PC-3 (cell line): ENCODE results near the gene ANGPTL4. TPM values are rescaled to one million over a fixed set of nuclear protein-coding genes. Genes with fewer than 3 reads are reported as not detected.
A peak's percentile ranks its signal among the peaks of the same experiment; 100 is the strongest.

Experiments
- ATAC-seq: fragments of 200-7000 bp; cut with Tn5 transposase; 2 replicates; pipeline ENCODE4 v1.9.1; 2020; ENCODE audit warnings: mild to moderate bottlenecking, moderate library complexity
- BruUV-seq: library from RNA; stranded (reverse); fragments of 400-500 nt; replicated peaks from 2 replicates; lab custom pipeline; 2021; lab: Mats Ljungman, UMichigan
- CTCF ChIA-PET: fragments of 300-600 bp; sonication (Branson Sonifier 250); formaldehyde crosslinking; loops from one replicate; lab custom pipeline; 2022; ENCODE audit warnings: antibody characterized with exemption; lab: Charles Lee
- POLR2A ChIA-PET: fragments of 300-600 bp; sonication (Branson Sonifier 250); formaldehyde crosslinking; loops from one replicate; lab custom pipeline; 2022; ENCODE audit warnings: antibody characterized with exemption; ENCODE audit not compliant: unreplicated experiment; lab: Charles Lee
- DNase-seq: peaks from one replicate; pipeline ENCODE4 v3.0.0-alpha.2; 2015
- H2AFZ ChIP-seq: fragments of 300-600 bp; sonication (generic); 2 replicates; pipeline ENCODE4 v1.6.0; 2016; ENCODE audit warnings: antibody characterized with exemption, low read length
- H3F3A ChIP-seq: fragments of 300-600 bp; sonication (generic); one replicate; pipeline ENCODE4 v1.6.0; 2017; ENCODE audit warnings: antibody characterized with exemption, low read length, control low read depth, mild to moderate bottlenecking; ENCODE audit not compliant: unreplicated experiment
- H3K27ac ChIP-seq: fragments of 300-600 bp; sonication (generic); 2 replicates; pipeline ENCODE4 v1.5.1; 2016; ENCODE audit warnings: mild to moderate bottlenecking, low read length
- H3K27me3 ChIP-seq: fragments of 300-600 bp; sonication (generic); 2 replicates; pipeline ENCODE4 v1.6.1; 2016; ENCODE audit warnings: low read length, mixed read lengths
- H3K36me3 ChIP-seq: fragments of 300-600 bp; sonication (generic); 2 replicates; pipeline ENCODE4 v1.6.1; 2016; ENCODE audit warnings: low read depth, mixed run types, low read length, mixed read lengths
- H3K4me1 ChIP-seq: fragments of 300-600 bp; sonication (generic); 2 replicates; pipeline ENCODE4 v1.5.1; 2016; ENCODE audit warnings: low read length; ENCODE audit not compliant: insufficient read depth
- H3K4me2 ChIP-seq: fragments of 300-600 bp; sonication (generic); 2 replicates; pipeline ENCODE4 v1.6.0; 2016; ENCODE audit warnings: low read length
- H3K4me3 ChIP-seq: fragments of 300-600 bp; sonication (generic); 2 replicates; pipeline ENCODE4 v1.5.1; 2016; ENCODE audit warnings: mild to moderate bottlenecking, low read length, mixed read lengths
- H3K79me2 ChIP-seq: fragments of 300-600 bp; sonication (generic); 2 replicates; pipeline ENCODE4 v1.6.1; 2017; ENCODE audit warnings: low read length, mixed read lengths
- H3K9ac ChIP-seq: fragments of 300-600 bp; sonication (generic); 2 replicates; pipeline ENCODE4 v1.6.0; 2016; ENCODE audit warnings: mild to moderate bottlenecking, low read length
- H3K9me2 ChIP-seq: fragments of 300-600 bp; sonication (generic); replicated peaks from 2 replicates; pipeline ENCODE4 v1.6.1; 2016; ENCODE audit warnings: mixed run types, low read length, mixed read lengths
- H3K9me3 ChIP-seq: fragments of 300-600 bp; sonication (generic); 2 replicates; pipeline ENCODE4 v1.6.1; 2016; ENCODE audit warnings: low read length, mixed read lengths
- H4K20me1 ChIP-seq: fragments of 300-600 bp; sonication (generic); 2 replicates; pipeline ENCODE4 v1.6.1; 2016; ENCODE audit warnings: low read length, mixed read lengths
- EZH2 ChIP-seq: fragments of 300-600 bp; sonication (generic); IDR thresholded peaks from one replicate; pipeline ENCODE4 v1.6.1; 2017; ENCODE audit warnings: antibody characterized with exemption, mild to moderate bottlenecking, low read length; ENCODE audit not compliant: unreplicated experiment
- EZH2phosphoT487 ChIP-seq: fragments of 300-600 bp; sonication (generic); IDR thresholded peaks from 2 replicates; pipeline ENCODE4 v1.6.1; 2018; ENCODE audit warnings: mild to moderate bottlenecking, antibody characterized with exemption, low read length, borderline replicate concordance
- intact Hi-C: fragments of 100-400 bp; cut with micrococcal nuclease; formaldehyde crosslinking; loops from 2 replicates; pipeline ENCODE4 v1.9.0; 2023
- total RNA-seq: library from RNA; depleted of rRNA; stranded (reverse); fragments of >200 nt; gene quantifications from 2 replicates; pipeline ENCODE4 v1.2.3, GENCODE V29; 2014
- TF ChIP-seq, protein P1 (sequence below): fragments of 300-600 bp; sonication (generic); conservative IDR thresholded peaks from 2 replicates; pipeline ENCODE4 v1.5.1; 2017; ENCODE audit warnings: antibody characterized with exemption, low read depth, mild to moderate bottlenecking, low read length

The ANGPTL4 gene
- total RNA-seq, 1 experiment from 2014 or later, result 6.7 TPM

DNA sequence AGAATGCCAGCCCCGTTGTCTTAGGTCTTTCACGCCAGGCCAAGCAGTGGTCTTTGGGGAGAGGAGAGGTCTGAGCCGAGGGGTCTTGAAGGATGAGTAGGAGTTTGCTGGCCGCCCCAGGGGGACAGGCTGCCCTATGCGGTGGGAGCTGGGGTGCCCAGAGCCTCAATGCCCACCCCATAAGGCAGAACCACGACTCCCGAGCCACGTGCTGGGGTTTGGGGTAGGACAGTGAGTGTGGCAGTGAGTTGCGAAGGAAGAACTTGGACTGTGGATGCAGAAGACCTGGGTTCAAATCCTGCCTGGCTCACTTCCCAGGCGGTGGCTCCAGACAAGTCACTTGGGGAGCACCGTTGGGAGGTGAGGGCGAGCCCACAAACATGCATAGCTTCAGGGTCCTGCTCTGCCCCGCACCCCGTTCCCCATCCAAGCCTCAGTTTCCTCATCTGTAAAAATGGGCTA, 31.7 kb downstream of the ANGPTL4 start:
- Histone ChIP-seq H3K4me1 (peaks cover 14% of the 10 kb centered on the region), H3F3A (no peaks in the 10 kb centered on the region), H3K4me3 (no peak overlapping the region), H3K9ac (no peak overlapping the region), H3K27ac (peak overlapping the region; percentile 23; the same call in 1 of the 2 replicates), H3K9me2 (no peaks in the 10 kb centered on the region), H4K20me1 (peaks cover 49% of the 10 kb centered on the region), H3K36me3 (peaks cover 5% of the 10 kb centered on the region; the same call in 1 of the 2 replicates), H3K27me3 (no peaks in the 10 kb centered on the region), H3K79me2 (peaks cover 70% of the 10 kb centered on the region), H2AFZ (no peak overlapping the region), H3K4me2 (no peak overlapping the region), H3K9me3 (no peaks in the 10 kb centered on the region)
- ATAC-seq, result no peak
- no TSS peak for BruUV-seq
- TF ChIP-seq, protein P1, sequence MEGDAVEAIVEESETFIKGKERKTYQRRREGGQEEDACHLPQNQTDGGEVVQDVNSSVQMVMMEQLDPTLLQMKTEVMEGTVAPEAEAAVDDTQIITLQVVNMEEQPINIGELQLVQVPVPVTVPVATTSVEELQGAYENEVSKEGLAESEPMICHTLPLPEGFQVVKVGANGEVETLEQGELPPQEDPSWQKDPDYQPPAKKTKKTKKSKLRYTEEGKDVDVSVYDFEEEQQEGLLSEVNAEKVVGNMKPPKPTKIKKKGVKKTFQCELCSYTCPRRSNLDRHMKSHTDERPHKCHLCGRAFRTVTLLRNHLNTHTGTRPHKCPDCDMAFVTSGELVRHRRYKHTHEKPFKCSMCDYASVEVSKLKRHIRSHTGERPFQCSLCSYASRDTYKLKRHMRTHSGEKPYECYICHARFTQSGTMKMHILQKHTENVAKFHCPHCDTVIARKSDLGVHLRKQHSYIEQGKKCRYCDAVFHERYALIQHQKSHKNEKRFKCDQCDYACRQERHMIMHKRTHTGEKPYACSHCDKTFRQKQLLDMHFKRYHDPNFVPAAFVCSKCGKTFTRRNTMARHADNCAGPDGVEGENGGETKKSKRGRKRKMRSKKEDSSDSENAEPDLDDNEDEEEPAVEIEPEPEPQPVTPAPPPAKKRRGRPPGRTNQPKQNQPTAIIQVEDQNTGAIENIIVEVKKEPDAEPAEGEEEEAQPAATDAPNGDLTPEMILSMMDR, result no peak
- TF ChIP-seq EZH2, result no peak
- TF ChIP-seq EZH2phosphoT487, result no peak
- ChIA-PET POLR2A (no interaction called here), CTCF (no interaction called here)
- intact Hi-C loops, result loop anchor here (1.0 kb wide), 1 partner anchor 41 kb away; no protein-coding TSS in a partner anchor
- DNase-seq, result no peak

DNA sequence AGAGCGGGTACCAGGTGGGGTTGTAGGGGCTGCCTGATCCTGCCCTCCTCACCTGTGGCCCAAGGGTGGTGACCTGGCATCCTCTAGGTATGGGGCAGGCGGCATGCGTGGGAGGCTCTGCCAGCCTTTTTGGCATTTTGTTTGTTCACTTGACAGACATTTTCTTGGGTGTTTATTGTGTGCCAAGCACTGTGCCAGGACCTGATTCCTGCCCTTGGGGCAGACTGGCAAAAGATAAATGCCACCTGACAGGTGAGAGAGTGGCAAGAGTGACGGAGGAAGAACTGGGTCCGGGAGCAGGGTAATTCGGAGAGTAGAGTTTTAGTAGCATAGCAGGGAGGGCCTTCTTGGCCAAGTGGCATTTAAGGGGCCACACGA, 32.2 kb downstream of the ANGPTL4 start:
- H3F3A ChIP-seq, result no peaks in the 10 kb centered on the region
- TF ChIP-seq EZH2 (no peak), EZH2phosphoT487 (no peak)
- TF ChIP-seq, protein P1, result no peak
- H3K9me2 ChIP-seq, result no peaks in the 10 kb centered on the region
- no peaks in the 10 kb centered on the region for H3K27me3 ChIP-seq
- H3K4me2 ChIP-seq, result no peak overlapping the region
- no peaks in the 10 kb centered on the region for H3K9me3 ChIP-seq
- POLR2A ChIA-PET, result no interaction called here
- intact Hi-C loops, result loop anchor here (1.0 kb wide), 1 partner anchor 42 kb away; no protein-coding TSS in a partner anchor
- no TSS peak for BruUV-seq
- CTCF ChIA-PET, result no interaction called here
- ATAC-seq, result no peak
- peaks cover 46% of the 10 kb centered on the region for H4K20me1 ChIP-seq
- H3K36me3 ChIP-seq, result peaks cover 5% of the 10 kb centered on the region; the same call in 1 of the 2 replicates
- H3K79me2 ChIP-seq, result peaks cover 66% of the 10 kb centered on the region
- H3K9ac ChIP-seq, result no peak overlapping the region
- H3K4me3 ChIP-seq, result no peak overlapping the region
- H3K27ac ChIP-seq, result no peak overlapping the region
- H2AFZ ChIP-seq, result no peak overlapping the region
- DNase-seq, result no peak
- peaks cover 10% of the 10 kb centered on the region for H3K4me1 ChIP-seq

DNA sequence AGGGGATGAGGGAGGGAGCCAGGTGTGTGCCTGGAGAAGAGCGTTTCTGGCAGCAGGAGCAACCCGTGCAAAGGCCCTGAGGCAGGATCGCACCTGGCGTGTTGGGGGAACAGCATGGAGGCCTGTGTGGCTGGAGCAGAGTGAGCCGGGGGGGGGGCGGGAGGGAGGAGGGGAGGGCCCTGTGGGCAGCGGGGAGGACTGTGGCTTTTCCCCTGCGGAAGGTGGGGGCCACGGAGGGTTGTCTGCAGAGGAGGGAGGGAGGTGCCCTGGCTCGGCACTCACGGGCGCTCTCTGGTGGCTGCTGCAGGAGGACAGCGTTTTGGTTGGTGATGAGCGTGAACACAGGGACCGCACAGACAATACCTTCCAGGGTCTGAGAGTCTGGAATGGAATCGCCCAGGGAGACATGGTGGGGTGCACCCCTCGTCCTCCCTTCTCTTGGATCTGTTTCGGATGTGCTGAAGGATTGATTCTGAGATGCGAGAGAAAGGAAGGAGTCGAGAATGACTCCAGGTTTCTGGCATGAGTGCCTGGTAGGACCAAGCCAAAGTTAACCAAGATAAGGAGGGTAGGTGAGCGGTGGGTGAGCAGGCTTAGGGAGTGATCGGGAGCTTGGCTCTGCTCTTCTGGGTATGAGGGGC, 32.7 kb downstream of the ANGPTL4 start:
- intact Hi-C loops, result loop anchor here (1.0 kb wide), 1 partner anchor 42 kb away; no protein-coding TSS in a partner anchor
- Histone ChIP-seq H3F3A (no peaks in the 10 kb centered on the region), H3K27me3 (no peaks in the 10 kb centered on the region), H3K9me2 (no peaks in the 10 kb centered on the region), H3K27ac (no peak overlapping the region), H3K4me3 (no peak overlapping the region), H2AFZ (no peak overlapping the region), H3K36me3 (peaks cover 5% of the 10 kb centered on the region; the same call in 1 of the 2 replicates), H3K4me2 (no peak overlapping the region), H3K4me1 (peaks cover 9% of the 10 kb centered on the region), H3K79me2 (peaks cover 61% of the 10 kb centered on the region), H3K9ac (no peak overlapping the region), H3K9me3 (no peaks in the 10 kb centered on the region), H4K20me1 (peaks cover 41% of the 10 kb centered on the region)
- ChIA-PET POLR2A (no interaction called here), CTCF (no interaction called here)
- BruUV-seq, result no TSS peak
- ATAC-seq, result peak; percentile 56
- TF ChIP-seq, protein P1, result peak; percentile 83
- TF ChIP-seq EZH2phosphoT487, result no peak
- peak; percentile 72 for DNase-seq
